Measurements from ENCODE around the gene TMEM132C. TPM values are rescaled to one million over a fixed set of nuclear protein-coding genes. Genes with fewer than 3 reads are reported as not detected.

TMEM132C gene
- total and polyA plus RNA-seq, 2 of the 13 experiments (the other 11 are each of a cell fraction or from before 2014, with no cell fraction given), result not detected

- TF ChIP-seq HNF4A (CRISPR knock-in tag; IDR thresholded peaks at IDR 0.05) (no peak), ZHX1 (CRISPR knock-in tag; IDR thresholded peaks at IDR 0.05; ENCODE audit: low read depth) (no peak), TBP (CRISPR knock-in tag; IDR thresholded peaks at IDR 0.05) (no peak), LRRFIP1 (CRISPR knock-in tag; conservative IDR thresholded peaks at IDR 0.05) (no peak), ATRX (CRISPR knock-in tag; IDR thresholded peaks at IDR 0.05; ENCODE audit: borderline replicate concordance) (no peak), EP300 (IDR thresholded peaks at IDR 0.05; ENCODE audit: low read depth in 2 of 2, low read length in 2 of 2) (no peak), EP300 (CRISPR knock-in tag; IDR thresholded peaks at IDR 0.05; ENCODE audit: borderline replicate concordance) (no peak), MNT (IDR thresholded peaks at IDR 0.05) (peak; percentile 95), ZNF260 (CRISPR knock-in tag; IDR thresholded peaks at IDR 0.05; ENCODE audit: borderline replicate concordance, low read depth) (no peak), SMAD9 (CRISPR knock-in tag; IDR thresholded peaks at IDR 0.05) (no peak)
- H4K20me1 ChIP-seq (ENCODE audit: insufficient read depth, low read length), result no peaks in the 10 kb centered on the region
- no peaks in the 10 kb centered on the region for H3K79me2 ChIP-seq (ENCODE audit: insufficient read depth, low read length)
- intact Hi-C loops (cut with micrococcal nuclease; ENCODE audit: unreplicated experiment) (no loop called here), in situ Hi-C loops (cut with HindIII; ENCODE audit: extremely low pct_ligation_motif_present, low pct_unique_long_range_greater_than_20kb) (no loop called here)
- H3K9ac ChIP-seq (ENCODE audit: insufficient read depth, low read depth, low read length), result no peak overlapping the region
- no peak overlapping the region for H3K27ac ChIP-seq (ENCODE audit: extremely low read length, insufficient read depth, low read length)
- no peaks in the 10 kb centered on the region; a peak in 1 of 5 replicates for H3K27me3 ChIP-seq (ENCODE audit: control insufficient read depth in 1 of 2, insufficient read depth in 2 of 2, low read length in 2 of 2)
- H3K36me3 ChIP-seq (replicated peaks in 1 of 2; ENCODE audit: control insufficient read depth in 1 of 2, insufficient read depth in 2 of 2, low read length in 2 of 2), result no peaks in the 10 kb centered on the region
- no peak overlapping the region for H3K4me2 ChIP-seq (ENCODE audit: low read depth, low read length)
- FAIRE-seq (no peak), ATAC-seq (no peak), DNase-seq (ENCODE audit: low spot score) (no peak)
- no peak overlapping the region for H3K4me3 ChIP-seq (replicated peaks in 1 of 3; ENCODE audit: insufficient read depth in 1 of 3, low read depth in 2 of 3, low read length in 3 of 3)
- ChIA-PET CTCF (ENCODE audit: low intra/inter-chr PET ratio, low total read pairs) (no interaction called here), POLR2A (no interaction called here)
- WGBS (ENCODE audit: low lambda C conversion rate), result 22% methylated on average over 13 of the region's 13 CpGs
- no peak overlapping the region for H2AFZ ChIP-seq (ENCODE audit: low read length)
- H3K9me3 ChIP-seq (ENCODE audit: low read length), result no peaks in the 10 kb centered on the region
- BruUV-seq (replicated peaks), result no TSS peak
- no peaks in the 10 kb centered on the region for H3K4me1 ChIP-seq (ENCODE audit: insufficient read depth, low read length)
Measured at GRCh38 chr12:128288896-128289295, 21.9 kb downstream of the TMEM132C start.
